Activated effector memory CD4-positive, alpha-beta T cell treated with Interleukin-2 at 50 U/mL for 16 hours (primary cell): ENCODE data around the gene KIF21B.

Source experiments
- DNase-seq: peaks from one replicate; pipeline ENCODE4 v3.0.0-alpha.2; 2020

The KIF21B gene

GRCh38 chr1:200991097-200991614 is 32.4 kb downstream of the KIF21B start:
- DNase-seq = no peak

- no peak for DNase-seq
These were observed 33.4 kb downstream of the KIF21B start for GRCh38 chr1:200990114-200990513.

DNA sequence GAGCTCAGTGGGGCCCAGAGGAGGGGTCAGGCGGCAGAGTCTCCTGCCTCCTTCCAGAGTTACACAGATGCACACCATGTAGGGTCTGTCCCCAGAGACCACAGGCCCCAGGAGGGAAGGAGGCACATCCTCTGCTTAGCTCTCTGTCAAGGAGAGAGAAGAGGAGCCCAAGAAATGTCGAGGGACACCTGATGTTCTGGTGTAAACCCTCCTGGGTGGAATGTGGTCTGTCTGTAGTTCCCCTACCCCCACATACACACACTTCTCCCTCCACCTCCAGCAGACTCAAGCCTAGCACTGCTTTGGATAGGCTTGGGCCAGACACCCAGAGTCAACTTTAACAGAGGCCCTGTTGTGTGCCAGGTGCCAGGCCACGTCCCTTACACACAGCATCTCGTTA is 34.2 kb downstream of the KIF21B start:
- DNase-seq = no peak

GRCh38 chr1:200988693-200989092 is 34.8 kb downstream of the KIF21B start:
- no peak for DNase-seq

GRCh38 chr1:200985481-200985880 is 38.0 kb downstream of the KIF21B start:
- DNase-seq = no peak

DNA sequence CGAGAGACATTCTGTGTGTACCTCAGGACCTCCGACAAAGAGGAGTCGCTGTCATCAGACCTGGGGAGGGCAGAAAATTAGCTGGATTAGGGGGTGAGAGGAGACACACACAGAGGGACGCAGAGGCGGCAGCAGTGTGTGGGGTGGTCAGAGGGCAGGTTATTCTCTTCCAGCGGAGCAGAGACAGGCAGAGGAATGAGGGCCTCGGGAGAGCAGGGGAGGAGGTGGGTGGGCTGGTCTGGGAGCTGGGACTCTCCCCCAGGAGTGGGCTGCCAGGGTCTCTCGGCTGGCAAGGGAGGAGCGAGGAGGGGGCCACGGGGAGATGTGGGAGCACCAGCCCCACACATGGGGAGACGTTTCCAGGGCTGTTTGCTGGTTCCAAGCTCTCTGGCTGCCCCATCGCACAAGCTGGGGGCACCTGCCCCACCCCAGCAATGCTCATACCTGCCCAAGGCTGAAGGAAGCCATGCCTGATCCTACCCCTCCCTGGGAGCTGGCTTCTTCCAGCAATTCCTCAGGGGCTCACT is 40.4 kb downstream of the KIF21B start:
- no peak for DNase-seq

- no peak for DNase-seq
These were observed 41.2 kb downstream of the KIF21B start for GRCh38 chr1:200982071-200982945.

DNA sequence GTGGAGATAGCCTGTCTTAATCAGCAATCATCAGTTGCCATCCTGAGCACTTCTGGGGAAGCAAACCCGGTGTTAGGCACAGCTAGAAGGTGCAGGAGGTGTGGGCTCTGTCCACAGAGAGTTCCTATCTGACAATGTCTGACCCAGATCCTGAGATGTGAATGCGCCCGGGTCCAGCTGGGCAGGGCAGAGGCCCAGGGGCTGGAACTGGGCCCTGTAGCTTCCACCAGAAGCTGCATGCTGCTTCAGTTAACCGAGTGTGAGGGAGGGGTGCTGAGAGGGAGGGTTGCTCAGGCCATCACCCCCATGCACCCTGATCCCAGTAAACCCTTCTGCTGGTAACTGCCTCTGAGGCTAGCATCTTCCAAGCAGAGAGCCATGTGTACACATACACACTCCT is 42.2 kb downstream of the KIF21B start:
- DNase-seq = no peak

DNA sequence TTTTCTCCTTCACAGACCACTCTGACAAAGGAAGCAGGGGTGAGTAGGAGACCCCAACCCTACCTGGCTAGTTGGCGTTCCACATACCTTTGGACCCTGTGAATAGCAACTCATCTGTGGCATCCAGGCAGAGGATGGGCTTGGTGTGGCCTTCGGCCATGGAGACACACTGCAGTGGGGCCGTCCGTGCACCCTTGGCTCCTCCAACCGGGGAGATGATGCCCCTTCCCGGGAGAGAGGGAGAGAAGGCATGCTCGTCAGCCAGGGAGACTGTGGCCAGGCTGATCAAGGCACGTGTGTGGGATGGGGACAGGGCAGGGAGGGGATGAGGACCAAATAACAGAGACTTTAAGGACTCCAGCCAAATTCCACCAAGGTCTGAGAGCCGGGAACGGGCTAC is 42.6 kb downstream of the KIF21B start:
- DNase-seq = no peak

DNA sequence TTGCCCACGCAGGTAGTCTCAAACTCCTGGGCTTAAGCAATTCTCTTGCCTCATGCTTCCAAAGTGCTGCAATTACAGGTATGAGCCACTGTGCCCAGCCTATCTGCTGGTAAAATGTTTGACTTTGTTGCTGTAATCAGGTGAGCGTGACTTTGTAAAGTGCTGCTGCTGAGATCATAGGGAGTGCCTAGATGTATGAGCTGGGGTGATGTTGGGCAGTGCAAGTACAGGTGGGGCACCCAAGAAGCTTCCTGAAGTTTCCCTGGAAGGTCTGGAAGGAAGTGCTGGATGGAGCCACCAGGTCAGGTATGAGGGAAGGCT is 43.1 kb downstream of the KIF21B start:
- DNase-seq = no peak

DNA sequence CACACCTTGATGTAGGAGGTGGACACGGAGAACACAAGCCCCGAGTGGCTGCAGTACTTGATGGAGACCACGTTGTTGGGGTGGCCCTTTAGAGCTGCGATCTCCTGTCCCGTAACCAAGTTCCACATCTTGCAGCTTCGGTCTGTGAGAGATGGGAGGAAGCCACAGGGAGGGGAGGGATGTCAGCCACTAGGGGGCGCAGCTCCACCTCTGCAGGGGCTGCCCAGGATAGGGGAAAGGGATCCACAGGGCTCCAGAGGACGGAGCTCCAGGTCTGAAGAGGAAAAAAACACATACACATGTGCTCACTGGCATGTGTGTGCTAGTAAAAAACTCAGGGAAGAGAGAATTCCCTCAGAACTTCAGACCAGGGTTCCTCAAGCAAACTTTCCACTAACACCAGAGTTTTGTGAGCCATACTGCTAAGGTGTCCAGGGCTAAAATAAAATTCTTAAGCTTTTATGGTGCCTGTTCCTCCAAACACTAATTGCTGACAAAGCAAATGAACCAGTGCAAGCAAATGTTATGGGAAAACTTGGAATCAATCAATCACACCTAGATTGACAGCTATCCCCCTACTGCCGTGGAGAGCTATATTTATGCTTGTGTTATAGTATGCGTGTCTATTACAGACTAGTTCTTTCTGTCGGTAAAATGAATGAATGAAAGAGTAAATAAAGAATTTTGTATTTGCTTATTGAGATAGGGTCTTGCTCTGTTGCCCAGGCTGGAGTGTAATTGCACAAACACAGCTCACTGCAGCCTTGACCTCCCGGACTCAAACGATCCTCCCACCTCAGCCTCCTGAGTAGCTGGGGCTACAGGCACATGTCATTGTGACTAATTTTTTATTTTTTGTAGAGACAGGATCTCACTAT is 43.7 kb downstream of the KIF21B start:
- DNase-seq = peak; percentile 42

DNA sequence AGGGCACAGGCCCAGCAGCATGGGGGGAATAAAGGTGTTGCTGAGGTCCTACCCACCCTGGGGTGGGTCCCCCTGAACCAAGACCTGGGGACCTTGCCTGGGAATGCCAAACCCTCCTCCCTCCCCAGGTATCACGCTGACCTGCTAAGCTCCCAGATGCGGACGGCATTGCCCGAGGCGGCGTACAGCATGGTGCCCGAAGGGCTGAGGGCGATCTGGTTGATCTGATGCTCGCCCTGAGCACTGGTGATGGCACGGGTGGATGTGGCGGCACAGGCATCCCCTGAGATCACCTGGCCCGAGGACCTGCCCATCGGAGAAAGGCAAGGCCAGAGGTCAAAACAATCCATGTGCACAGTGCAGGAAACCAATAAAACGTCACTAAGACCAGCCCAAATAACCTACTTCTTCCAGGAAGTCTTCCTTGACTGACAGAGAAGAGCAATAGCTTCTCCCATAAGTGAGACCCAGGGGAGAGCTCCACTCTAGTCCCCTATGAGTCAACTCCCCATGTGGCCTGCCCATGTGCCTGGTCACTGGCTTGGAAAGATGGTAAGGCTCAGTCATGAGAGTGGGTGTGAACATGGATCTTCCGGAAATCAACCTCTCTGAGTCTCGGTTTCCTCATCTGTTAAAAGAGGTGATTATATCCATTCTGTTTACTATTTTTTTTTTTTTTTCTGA is 46.3 kb downstream of the KIF21B start:
- no peak for DNase-seq

DNA sequence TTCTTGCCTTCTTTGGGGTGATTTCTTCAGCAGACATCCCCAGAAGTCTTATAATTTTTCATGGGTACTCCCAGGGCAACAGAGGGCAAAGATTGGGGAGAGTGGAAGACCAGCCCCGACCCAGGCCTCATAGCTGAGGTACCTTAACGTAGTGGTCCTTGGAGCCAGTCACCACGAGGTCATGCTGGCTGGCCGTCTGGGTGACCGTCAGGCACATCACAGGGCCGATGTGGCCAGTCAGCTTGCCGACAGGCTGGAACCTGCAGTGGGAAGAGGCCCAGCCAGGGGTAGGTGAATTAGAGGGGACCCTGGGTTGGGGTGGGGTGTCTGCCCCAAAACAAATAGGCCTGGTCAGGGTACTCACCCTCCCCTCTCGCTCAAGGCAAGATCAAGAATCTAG is 46.9 kb downstream of the KIF21B start:
- DNase-seq = no peak

DNA sequence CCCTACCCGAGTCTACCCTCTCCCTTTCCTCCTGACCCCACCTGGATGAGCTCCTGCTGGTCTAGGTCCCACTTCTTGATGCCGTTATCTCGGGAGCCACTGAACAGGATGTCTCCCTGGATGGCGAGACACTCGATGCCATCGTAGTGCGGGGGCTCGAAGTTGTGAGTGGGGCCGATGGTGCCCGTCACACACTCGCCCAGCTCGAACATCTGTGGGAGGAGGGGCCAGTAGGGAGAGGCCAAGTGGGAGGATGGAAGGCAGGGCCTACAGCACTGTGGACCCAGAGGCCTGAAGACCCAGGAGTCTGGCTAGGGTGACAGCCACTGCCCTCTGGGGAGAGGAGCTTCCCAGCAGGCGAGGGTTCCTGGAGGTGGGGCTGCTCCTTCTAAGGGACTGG is 48.1 kb downstream of the KIF21B start:
- DNase-seq = no peak

DNA sequence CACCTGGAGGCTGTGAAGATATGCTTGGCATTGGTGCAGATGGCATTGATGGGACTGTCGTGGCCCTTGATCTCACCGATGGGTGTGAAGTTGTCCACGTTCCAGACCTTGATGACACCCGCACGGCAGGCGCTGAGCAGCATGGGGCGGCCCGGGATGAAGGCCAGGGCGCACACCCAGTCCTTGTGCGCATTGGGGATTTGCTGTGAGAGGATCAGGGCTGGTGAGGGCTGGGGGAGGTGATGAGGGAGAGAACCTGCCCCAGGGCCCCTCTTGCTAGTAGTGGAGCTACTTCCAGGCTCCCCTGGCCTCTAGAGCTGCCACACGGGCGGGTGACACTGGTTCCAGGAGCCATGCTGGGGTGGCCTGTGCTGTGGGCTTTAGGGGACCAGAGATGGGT is 48.8 kb downstream of the KIF21B start:
- DNase-seq = no peak

GRCh38 chr1:200973937-200974657 is 49.4 kb downstream of the KIF21B start:
- no peak for DNase-seq

GRCh38 chr1:200972985-200973742 is 50.4 kb downstream of the KIF21B start:
- no peak for DNase-seq

- peak; percentile 31 for DNase-seq
These were observed 51.4 kb downstream of the KIF21B start for GRCh38 chr1:200971955-200972711.

DNA sequence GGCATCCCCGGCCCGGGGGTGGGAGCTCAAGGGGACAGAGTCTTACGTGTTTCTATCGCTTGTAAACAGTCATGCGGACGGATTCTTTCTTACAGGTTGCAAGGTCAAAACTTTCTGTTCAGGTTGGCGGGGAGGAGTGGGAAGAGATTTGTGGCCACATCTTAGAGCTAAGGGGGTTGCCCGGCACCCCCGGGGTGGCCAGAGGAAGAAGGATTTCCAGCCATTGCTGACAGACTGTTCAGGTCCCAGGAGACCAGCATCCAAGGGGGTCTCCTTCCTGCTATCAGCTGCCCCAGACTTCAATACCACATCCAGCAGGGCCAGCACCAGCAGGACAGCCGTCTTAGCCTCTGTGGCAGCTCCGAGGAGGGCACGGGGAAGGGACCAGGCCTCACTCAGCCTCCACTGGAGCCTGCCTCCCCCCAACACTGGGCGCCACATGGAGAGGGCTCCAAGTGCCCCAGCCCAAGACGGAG is 52.0 kb downstream of the KIF21B start:
- no peak for DNase-seq

- DNase-seq = no peak
These were observed 52.6 kb downstream of the KIF21B start for GRCh38 chr1:200970771-200971427.
